Measurements from ENCODE around the gene CNPY2. TPM values are rescaled to one million over a fixed set of nuclear protein-coding genes. Genes with fewer than 3 reads are reported as not detected.

Gene CNPY2
- polyA plus RNA-seq, 2 of the 4 experiments (the other 2 are of a cell fraction): 158 to 218 TPM

GRCh38 chr12:56261503-56262232, 54.1 kb downstream of the CNPY2 start (continued):
- no peak for TF ChIP-seq ATOH8 (CRISPR knock-in tag; IDR thresholded peaks at IDR 0.05; ENCODE audit: low read depth)

GRCh38 chr12:56260921-56261320, 54.9 kb downstream of the CNPY2 start:
- TF ChIP-seq FOSL2 (IDR thresholded peaks at IDR 0.05) (no peak), FOSL2 (CRISPR knock-in tag; IDR thresholded peaks at IDR 0.05) (no peak), TFCP2L1 (CRISPR knock-in tag; IDR thresholded peaks at IDR 0.05) (no peak), EHMT2 (IDR thresholded peaks at IDR 0.05; ENCODE audit: low read depth) (no peak), MAFK (IDR thresholded peaks at IDR 0.05; ENCODE audit: partially characterized antibody) (no peak), ESRRA (IDR thresholded peaks at IDR 0.05; ENCODE audit: borderline replicate concordance, low read length) (no peak)
- ATAC-seq (no peak), DNase-seq (ENCODE audit: low read depth in 1 of 2, low spot score in 1 of 2) (no peak), FAIRE-seq (no peak)
- ChIA-PET POLR2A (no interaction called here), CTCF (interaction anchor here (2.9 to 9.6 kb wide), 4 partner anchors 13 to 203 kb away, joined by 8 to 101 read pairs (median 42); partner anchors contain the start of gene SMARCC2)
- H3K4me2 ChIP-seq: peak overlapping the region; percentile 61; the same call in 2 of the 3 replicates
- peak overlapping the region; percentile 82 to 86 for H3K27ac ChIP-seq
- 84% methylated on average over 3 of the region's 3 CpGs for WGBS (ENCODE audit: missing lambda C conversion rate)
- H3K4me1 ChIP-seq: peaks cover 46% of the 10 kb centered on the region
- H3K9me3 ChIP-seq: no peaks in the 10 kb centered on the region
- no peak overlapping the region for H3K4me3 ChIP-seq

DNA sequence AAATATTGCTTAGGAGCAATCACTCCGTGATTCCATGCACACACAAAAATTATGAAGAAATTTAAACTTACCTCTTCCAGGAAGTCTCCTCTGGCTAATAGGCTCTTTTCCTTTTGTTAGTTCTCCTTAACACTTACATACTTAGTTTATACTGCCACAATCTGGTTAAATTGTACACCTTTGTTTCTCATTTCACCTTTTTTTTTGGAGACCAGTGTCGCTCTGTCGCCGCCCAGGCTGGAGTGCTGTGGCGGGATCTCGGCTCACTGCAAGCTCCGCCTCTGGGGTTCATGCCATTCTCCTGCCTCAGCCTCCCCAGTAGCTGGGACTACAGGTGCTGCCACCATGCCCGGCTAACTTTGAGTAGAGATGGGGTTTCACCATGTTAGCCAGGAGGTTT, 55.4 kb downstream of the CNPY2 start:
- FAIRE-seq (no peak), ATAC-seq (no peak), DNase-seq (ENCODE audit: low read depth in 1 of 2, low spot score in 1 of 2) (no peak)
- Histone ChIP-seq H3K27ac (peak overlapping the region; percentile 82 to 86; a peak in 4 of 6 replicates), H3K4me2 (no peak overlapping the region), H3K4me1 (peaks cover 47% of the 10 kb centered on the region), H3K4me3 (no peak overlapping the region), H3K9me3 (no peaks in the 10 kb centered on the region)
- 92% methylated on average over 8 of the region's 8 CpGs for WGBS (ENCODE audit: missing lambda C conversion rate)
- CTCF ChIA-PET: interaction anchor here (2.9 to 14.6 kb wide), 5 partner anchors 9 to 204 kb away, joined by 8 to 146 read pairs (median 69); partner anchors contain the start of genes COQ10A and SMARCC2
- POLR2A ChIA-PET: no interaction called here
- no peak for TF ChIP-seq ZC3H11A (IDR thresholded peaks at IDR 0.05)
- no peak for TF ChIP-seq NR3C1 (IDR thresholded peaks at IDR 0.05)
- no peak for TF ChIP-seq USF2 (IDR thresholded peaks at IDR 0.05)
- no peak for TF ChIP-seq ZNF302 (CRISPR knock-in tag; IDR thresholded peaks at IDR 0.05)
- TF ChIP-seq RFX5 (IDR thresholded peaks at IDR 0.05): no peak
- TF ChIP-seq EP300 (IDR thresholded peaks at IDR 0.05): no peak
- no peak for TF ChIP-seq CBX8 (IDR thresholded peaks at IDR 0.05)
- TF ChIP-seq ATOH8 (CRISPR knock-in tag; IDR thresholded peaks at IDR 0.05; ENCODE audit: low read depth): no peak
- no peak for TF ChIP-seq CBX2 (IDR thresholded peaks at IDR 0.05; ENCODE audit: borderline replicate concordance, low read depth)
- TF ChIP-seq, protein P1, sequence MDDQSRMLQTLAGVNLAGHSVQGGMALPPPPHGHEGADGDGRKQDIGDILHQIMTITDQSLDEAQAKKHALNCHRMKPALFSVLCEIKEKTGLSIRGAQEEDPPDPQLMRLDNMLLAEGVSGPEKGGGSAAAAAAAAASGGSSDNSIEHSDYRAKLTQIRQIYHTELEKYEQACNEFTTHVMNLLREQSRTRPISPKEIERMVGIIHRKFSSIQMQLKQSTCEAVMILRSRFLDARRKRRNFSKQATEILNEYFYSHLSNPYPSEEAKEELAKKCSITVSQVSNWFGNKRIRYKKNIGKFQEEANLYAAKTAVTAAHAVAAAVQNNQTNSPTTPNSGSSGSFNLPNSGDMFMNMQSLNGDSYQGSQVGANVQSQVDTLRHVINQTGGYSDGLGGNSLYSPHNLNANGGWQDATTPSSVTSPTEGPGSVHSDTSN (IDR thresholded peaks at IDR 0.05): no peak

Small RNAs within 50 kb of the gene (small RNA-seq; reads per million reads assigned to genes)
- gene RNU7-40P: 0 to 0.52 (median 0.17) reads per million in 6 experiments

Other genes with a start within 250 kb of the CNPY2 start
- gene ERBB3, start 235.8 kb downstream of the CNPY2 start, polyA plus RNA-seq (2011; rRNA removed): 17.0 and 24.9 TPM in 2 replicates
- gene ERBB3, start 235.8 kb downstream of the CNPY2 start, polyA plus RNA-seq (2017; fragmentation: RNase III; extraction: RNeasy Plus Mini Kit Qiagen cat#74134 plus additional on column Dnase treatment): 1.8 to 2.2 TPM (median 1.8 TPM) in 3 replicates
- 452 and 717 TPM in 2 replicates for gene PA2G4, start 211.4 kb downstream of the CNPY2 start, polyA plus RNA-seq (2011; rRNA removed)
- gene PA2G4, start 211.4 kb downstream of the CNPY2 start, polyA plus RNA-seq (2017; fragmentation: RNase III; extraction: RNeasy Plus Mini Kit Qiagen cat#74134 plus additional on column Dnase treatment): 405 to 477 TPM (median 415 TPM) in 3 replicates
- gene RPL41, start 199.4 kb downstream of the CNPY2 start, polyA plus RNA-seq (2011; rRNA removed): 9,351 and 11,089 TPM in 2 replicates
- gene RPL41, start 199.4 kb downstream of the CNPY2 start, polyA plus RNA-seq (2017; fragmentation: RNase III; extraction: RNeasy Plus Mini Kit Qiagen cat#74134 plus additional on column Dnase treatment): 8,804 to 9,815 TPM (median 8,860 TPM) in 3 replicates
- gene ZC3H10, start 197.7 kb downstream of the CNPY2 start, polyA plus RNA-seq (2011; rRNA removed): 2.1 and 2.7 TPM in 2 replicates
- gene ZC3H10, start 197.7 kb downstream of the CNPY2 start, polyA plus RNA-seq (2017; fragmentation: RNase III; extraction: RNeasy Plus Mini Kit Qiagen cat#74134 plus additional on column Dnase treatment): 2.3 to 3.2 TPM (median 2.7 TPM) in 3 replicates
- gene ESYT1, start 187.7 kb downstream of the CNPY2 start, polyA plus RNA-seq (2011; rRNA removed): 72.4 and 91.6 TPM in 2 replicates
- gene ESYT1, start 187.7 kb downstream of the CNPY2 start, polyA plus RNA-seq (2017; fragmentation: RNase III; extraction: RNeasy Plus Mini Kit Qiagen cat#74134 plus additional on column Dnase treatment): 51.4 to 54.2 TPM (median 51.6 TPM) in 3 replicates
- gene MYL6B, start 163.4 kb downstream of the CNPY2 start, polyA plus RNA-seq (2011; rRNA removed): 48.2 and 67.0 TPM in 2 replicates
- gene MYL6B, start 163.4 kb downstream of the CNPY2 start, polyA plus RNA-seq (2017; fragmentation: RNase III; extraction: RNeasy Plus Mini Kit Qiagen cat#74134 plus additional on column Dnase treatment): 68.6 to 92.7 TPM (median 83.9 TPM) in 3 replicates
- gene MYL6, start 157.6 kb downstream of the CNPY2 start, polyA plus RNA-seq (2011; rRNA removed): 2,280 and 2,307 TPM in 2 replicates
- 3,268 to 3,485 TPM (median 3,270 TPM) in 3 replicates for gene MYL6, start 157.6 kb downstream of the CNPY2 start, polyA plus RNA-seq (2017; fragmentation: RNase III; extraction: RNeasy Plus Mini Kit Qiagen cat#74134 plus additional on column Dnase treatment)
- gene SMARCC2, start 126.5 kb downstream of the CNPY2 start, polyA plus RNA-seq (2011; rRNA removed): 83.9 and 109 TPM in 2 replicates
- gene SMARCC2, start 126.5 kb downstream of the CNPY2 start, polyA plus RNA-seq (2017; fragmentation: RNase III; extraction: RNeasy Plus Mini Kit Qiagen cat#74134 plus additional on column Dnase treatment): 48.9 to 57.1 TPM (median 51.9 TPM) in 3 replicates
- gene RNF41, start 94.1 kb downstream of the CNPY2 start, polyA plus RNA-seq (2011; rRNA removed): 47.8 and 65.1 TPM in 2 replicates
- 20.2 to 21.7 TPM (median 20.7 TPM) in 3 replicates for gene RNF41, start 94.1 kb downstream of the CNPY2 start, polyA plus RNA-seq (2017; fragmentation: RNase III; extraction: RNeasy Plus Mini Kit Qiagen cat#74134 plus additional on column Dnase treatment)
- 86.1 and 86.7 TPM in 2 replicates for gene NABP2, start 91.6 kb downstream of the CNPY2 start, polyA plus RNA-seq (2011; rRNA removed)
- gene NABP2, start 91.6 kb downstream of the CNPY2 start, polyA plus RNA-seq (2017; fragmentation: RNase III; extraction: RNeasy Plus Mini Kit Qiagen cat#74134 plus additional on column Dnase treatment): 64.1 to 69.6 TPM (median 65.2 TPM) in 3 replicates
- gene SLC39A5, start 85.9 kb downstream of the CNPY2 start, polyA plus RNA-seq (2011; rRNA removed): 0.42 TPM in 1 of 2 replicates, not detected in the other
- gene SLC39A5, start 85.9 kb downstream of the CNPY2 start, polyA plus RNA-seq (2017; fragmentation: RNase III; extraction: RNeasy Plus Mini Kit Qiagen cat#74134 plus additional on column Dnase treatment): 0.09 to 0.23 TPM in 2 of 3 replicates, not detected in the other
- 26.1 and 35.1 TPM in 2 replicates for gene ANKRD52, start 57.6 kb downstream of the CNPY2 start, polyA plus RNA-seq (2011; rRNA removed)
- gene ANKRD52, start 57.6 kb downstream of the CNPY2 start, polyA plus RNA-seq (2017; fragmentation: RNase III; extraction: RNeasy Plus Mini Kit Qiagen cat#74134 plus additional on column Dnase treatment): 47.4 to 48.7 TPM (median 48.0 TPM) in 3 replicates
- gene COQ10A, start 49.0 kb downstream of the CNPY2 start, polyA plus RNA-seq (2011; rRNA removed): 40.9 and 41.2 TPM in 2 replicates
- gene COQ10A, start 49.0 kb downstream of the CNPY2 start, polyA plus RNA-seq (2017; fragmentation: RNase III; extraction: RNeasy Plus Mini Kit Qiagen cat#74134 plus additional on column Dnase treatment): 20.7 to 23.5 TPM (median 23.2 TPM) in 3 replicates
- 223 and 263 TPM in 2 replicates for gene CS, start 15.7 kb downstream of the CNPY2 start, polyA plus RNA-seq (2011; rRNA removed)
- 143 to 151 TPM (median 146 TPM) in 3 replicates for gene CS, start 15.7 kb downstream of the CNPY2 start, polyA plus RNA-seq (2017; fragmentation: RNase III; extraction: RNeasy Plus Mini Kit Qiagen cat#74134 plus additional on column Dnase treatment)
- 66.8 and 89.4 TPM in 2 replicates for gene PAN2, start 18.0 kb upstream of the CNPY2 start, polyA plus RNA-seq (2011; rRNA removed)
- 24.0 to 30.0 TPM (median 29.6 TPM) in 3 replicates for gene PAN2, start 18.0 kb upstream of the CNPY2 start, polyA plus RNA-seq (2017; fragmentation: RNase III; extraction: RNeasy Plus Mini Kit Qiagen cat#74134 plus additional on column Dnase treatment)
- gene IL23A, start 22.9 kb upstream of the CNPY2 start, polyA plus RNA-seq (2011; rRNA removed): 0.21 and 0.34 TPM in 2 replicates
- 0.31 to 0.34 TPM (median 0.33 TPM) in 3 replicates for gene IL23A, start 22.9 kb upstream of the CNPY2 start, polyA plus RNA-seq (2017; fragmentation: RNase III; extraction: RNeasy Plus Mini Kit Qiagen cat#74134 plus additional on column Dnase treatment)
- gene STAT2, start 44.1 kb upstream of the CNPY2 start, polyA plus RNA-seq (2011; rRNA removed): 29.5 and 40.1 TPM in 2 replicates
- gene STAT2, start 44.1 kb upstream of the CNPY2 start, polyA plus RNA-seq (2017; fragmentation: RNase III; extraction: RNeasy Plus Mini Kit Qiagen cat#74134 plus additional on column Dnase treatment): 16.5 to 23.9 TPM (median 22.2 TPM) in 3 replicates
- not detected in 2 replicates for gene APOF, start 46.9 kb upstream of the CNPY2 start, polyA plus RNA-seq (2011; rRNA removed)
- gene APOF, start 46.9 kb upstream of the CNPY2 start, polyA plus RNA-seq (2017; fragmentation: RNase III; extraction: RNeasy Plus Mini Kit Qiagen cat#74134 plus additional on column Dnase treatment): not detected in 3 replicates
- 17.6 and 34.3 TPM in 2 replicates for gene TIMELESS, start 133.4 kb upstream of the CNPY2 start, polyA plus RNA-seq (2011; rRNA removed)
- gene TIMELESS, start 133.4 kb upstream of the CNPY2 start, polyA plus RNA-seq (2017; fragmentation: RNase III; extraction: RNeasy Plus Mini Kit Qiagen cat#74134 plus additional on column Dnase treatment): 51.4 to 60.1 TPM (median 57.4 TPM) in 3 replicates
- gene MIP, start 138.7 kb upstream of the CNPY2 start, polyA plus RNA-seq (2011; rRNA removed): 0.03 TPM in 1 of 2 replicates, not detected in the other
- gene MIP, start 138.7 kb upstream of the CNPY2 start, polyA plus RNA-seq (2017; fragmentation: RNase III; extraction: RNeasy Plus Mini Kit Qiagen cat#74134 plus additional on column Dnase treatment): not detected in 3 replicates
- gene SPRYD4, start 152.6 kb upstream of the CNPY2 start, polyA plus RNA-seq (2011; rRNA removed): 3.5 and 3.8 TPM in 2 replicates
- gene SPRYD4, start 152.6 kb upstream of the CNPY2 start, polyA plus RNA-seq (2017; fragmentation: RNase III; extraction: RNeasy Plus Mini Kit Qiagen cat#74134 plus additional on column Dnase treatment): 2.1 to 2.2 TPM (median 2.1 TPM) in 3 replicates
- gene GLS2, start 172.2 kb upstream of the CNPY2 start, polyA plus RNA-seq (2011; rRNA removed): 0.36 and 0.61 TPM in 2 replicates
- 0.07 to 0.44 TPM (median 0.18 TPM) in 3 replicates for gene GLS2, start 172.2 kb upstream of the CNPY2 start, polyA plus RNA-seq (2017; fragmentation: RNase III; extraction: RNeasy Plus Mini Kit Qiagen cat#74134 plus additional on column Dnase treatment)
- 46.4 and 61.6 TPM in 2 replicates for gene RBMS2, start 205.8 kb upstream of the CNPY2 start, polyA plus RNA-seq (2011; rRNA removed)
- gene RBMS2, start 205.8 kb upstream of the CNPY2 start, polyA plus RNA-seq (2017; fragmentation: RNase III; extraction: RNeasy Plus Mini Kit Qiagen cat#74134 plus additional on column Dnase treatment): 13.3 to 16.5 TPM (median 15.1 TPM) in 3 replicates

Measured in A549 (cell line).